HG03354 (cell line): ENCODE results near the gene AUTS2.
"Not testable (repeated sequence)": the region's sequence is repeated elsewhere in the genome, so short reads cannot be mapped to it uniquely, and the experiment has no call there.

Experiments used
- ATAC-seq: cut with Tn5 transposase; IDR thresholded peaks from one replicate; pipeline ENCODE4 v1.9.1; 2021; ENCODE audit warnings: mild to moderate bottlenecking; ENCODE audit not compliant: unreplicated experiment, poor library complexity, severe bottlenecking

Gene AUTS2

GRCh38 chr7:70727861-70728260, 1129.6 kb downstream of the AUTS2 start:
- no peak for ATAC-seq

GRCh38 chr7:70728872-70729552, 1130.7 kb downstream of the AUTS2 start:
- ATAC-seq: no peak

- ATAC-seq: not testable (repeated sequence)
Measured at GRCh38 chr7:70729553-70730157, 1131.4 kb downstream of the AUTS2 start.

DNA sequence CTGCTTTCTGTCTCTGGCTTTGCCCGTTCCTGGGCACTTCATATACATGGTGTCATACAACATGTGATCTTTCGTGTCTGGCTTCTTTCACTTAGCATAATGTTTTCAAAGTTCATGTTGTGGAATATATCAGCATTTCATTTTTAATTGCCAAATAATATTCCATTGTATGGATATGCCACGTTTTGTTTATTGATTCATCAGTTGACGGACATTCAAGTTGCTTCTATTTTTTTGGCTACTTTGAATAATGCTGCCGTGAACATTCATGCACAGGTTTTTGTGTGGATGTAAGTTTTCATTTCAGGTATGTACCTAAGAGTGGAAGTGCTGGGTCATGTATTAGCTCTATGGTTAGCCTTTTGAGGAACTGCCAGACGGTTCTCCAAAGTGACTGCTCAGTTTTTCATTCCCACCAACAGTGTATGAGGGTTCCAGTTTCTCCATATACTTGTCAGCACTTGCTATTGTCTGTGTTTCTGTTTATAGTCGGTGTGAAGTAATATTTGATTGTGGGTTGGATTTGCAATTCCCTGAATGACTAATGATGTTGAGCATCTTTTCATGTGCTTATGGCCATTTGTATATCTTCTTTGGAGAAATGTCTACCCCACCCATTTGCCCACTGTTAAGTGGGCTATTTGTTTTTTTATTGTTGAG, 1132.3 kb downstream of the AUTS2 start:
- ATAC-seq: no peak

DNA sequence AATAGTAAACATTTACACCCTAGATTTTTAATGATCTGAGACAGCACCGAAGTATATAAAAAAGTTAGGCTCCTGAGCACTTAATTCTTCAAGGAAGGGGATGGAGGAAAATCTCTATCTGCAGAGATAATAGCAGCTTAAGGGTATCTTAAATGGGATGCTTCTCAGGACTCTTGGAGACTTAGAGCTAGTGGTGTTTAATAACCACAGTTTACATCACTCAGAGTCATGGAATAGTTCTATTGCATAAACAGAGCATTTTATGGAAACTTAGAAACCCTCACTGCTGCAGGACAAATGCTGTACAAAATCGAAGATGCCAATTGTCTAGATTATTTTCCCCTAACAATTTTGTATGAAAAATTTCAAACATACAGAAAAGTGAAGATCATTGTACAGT, 1134.8 kb downstream of the AUTS2 start:
- ATAC-seq: no peak

DNA sequence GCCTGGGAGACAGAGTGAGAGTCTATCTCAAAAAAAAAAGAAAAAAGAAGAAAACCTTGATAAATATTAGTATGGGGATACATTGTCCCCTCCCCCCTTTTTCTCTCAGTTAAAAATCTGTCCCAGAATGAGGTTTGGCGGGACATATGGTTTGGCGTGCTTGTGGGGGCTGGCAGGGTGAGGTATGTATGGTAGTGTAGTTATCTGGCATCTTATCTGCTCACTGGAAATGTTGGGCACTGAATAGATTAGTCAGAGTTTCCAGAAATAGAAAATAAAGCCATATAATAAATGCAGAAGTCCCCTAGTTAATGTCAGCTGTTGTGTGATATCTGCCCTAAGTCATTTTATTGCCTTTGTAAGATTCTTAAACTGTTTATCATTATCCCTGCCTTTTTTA, 1136.1 kb downstream of the AUTS2 start:
- ATAC-seq: no peak

- no peak for ATAC-seq
Measured at GRCh38 chr7:70735313-70735712, 1137.0 kb downstream of the AUTS2 start.

DNA sequence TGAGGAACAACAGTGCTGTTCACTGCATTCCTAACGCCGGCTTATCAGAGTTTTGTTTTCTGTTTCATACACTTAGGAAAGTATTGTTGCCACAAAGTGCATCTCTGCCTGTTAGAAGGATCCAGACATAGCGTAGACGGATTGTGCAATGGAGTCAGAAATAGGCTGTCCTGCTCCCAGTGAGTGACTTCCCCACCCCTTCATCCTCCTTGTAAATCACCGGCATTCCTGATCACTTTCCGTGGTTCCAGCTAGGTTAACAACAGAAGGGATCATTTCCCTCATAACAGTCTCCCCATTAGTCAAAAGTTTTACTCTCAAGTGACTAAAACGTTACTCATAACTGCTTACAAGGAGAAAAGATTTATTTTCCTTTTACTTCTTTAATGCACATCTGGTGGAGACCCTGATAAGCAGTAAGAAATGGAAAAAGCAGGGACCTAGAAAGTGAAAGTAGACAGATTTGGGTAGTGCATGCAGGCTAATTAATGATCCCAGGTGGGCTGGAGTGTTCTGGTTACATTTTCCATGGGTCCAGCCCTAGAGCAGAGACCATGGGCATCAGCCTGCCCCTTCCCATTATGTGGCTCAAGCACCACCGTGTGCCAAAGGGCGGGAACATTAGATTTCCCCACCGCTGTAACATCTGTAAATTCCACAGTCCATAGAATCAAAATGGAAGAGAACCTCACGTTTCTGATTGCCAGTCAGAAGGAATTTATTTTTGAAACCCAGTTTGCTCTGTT, 1138.6 kb downstream of the AUTS2 start:
- ATAC-seq: no peak

- no peak for ATAC-seq
Measured at GRCh38 chr7:70738151-70738885, 1140.0 kb downstream of the AUTS2 start.

DNA sequence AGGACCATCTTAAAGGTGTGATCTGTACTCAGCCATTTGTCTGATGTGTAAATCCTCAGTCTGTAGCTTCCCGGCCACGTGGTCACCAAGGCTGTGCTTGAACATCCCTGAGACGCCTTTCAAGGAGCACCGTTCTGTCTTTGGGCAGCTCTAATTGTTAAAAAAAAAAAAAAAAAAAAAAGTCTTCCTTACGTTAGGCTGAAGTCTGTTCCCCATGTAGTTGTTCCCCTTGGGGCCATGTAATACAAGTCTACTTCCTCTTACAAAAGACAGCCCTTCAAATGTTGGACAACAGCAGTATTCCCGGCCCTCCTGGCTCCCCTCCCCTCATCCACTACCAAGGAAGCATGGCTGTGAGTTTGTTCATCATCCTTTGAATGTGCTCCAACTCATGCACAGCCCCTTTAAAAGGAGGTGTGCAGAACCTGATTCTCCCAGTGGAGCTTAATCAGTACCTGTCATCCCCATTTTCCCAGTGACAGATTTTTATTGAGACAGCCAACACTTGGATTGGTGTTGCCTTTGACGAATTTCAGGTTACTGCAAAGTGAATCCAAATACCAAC, 1141.5 kb downstream of the AUTS2 start:
- no peak for ATAC-seq

- ATAC-seq: no peak
Measured at GRCh38 chr7:70741666-70742065, 1143.4 kb downstream of the AUTS2 start.

- no peak for ATAC-seq
Measured at GRCh38 chr7:70743531-70744325, 1145.5 kb downstream of the AUTS2 start.

DNA sequence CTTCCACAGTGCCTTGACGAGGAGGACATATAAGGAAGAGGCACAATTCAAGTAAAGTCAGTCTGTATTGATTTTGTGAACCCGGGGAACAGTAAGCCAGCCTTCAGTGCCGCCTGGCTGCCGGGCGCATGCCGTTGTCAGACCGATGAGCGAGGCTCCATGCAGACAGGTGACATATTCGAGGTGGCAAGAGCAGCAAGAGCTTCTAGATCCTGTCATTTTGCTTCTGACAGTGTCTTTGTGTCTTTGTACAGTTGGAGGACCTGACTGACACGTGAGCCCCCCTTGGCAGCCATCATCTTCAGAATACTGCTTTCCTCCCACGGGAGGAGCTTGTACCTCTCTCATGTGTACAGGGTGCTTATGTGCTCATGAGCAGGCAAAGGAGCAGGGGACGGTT, 1146.2 kb downstream of the AUTS2 start:
- no peak for ATAC-seq

GRCh38 chr7:70749831-70750230, 1151.6 kb downstream of the AUTS2 start:
- ATAC-seq: no peak

- ATAC-seq: no peak
Measured at GRCh38 chr7:70751895-70752294, 1153.6 kb downstream of the AUTS2 start.

- no peak for ATAC-seq
Measured at GRCh38 chr7:70752794-70753241, 1154.5 kb downstream of the AUTS2 start.

GRCh38 chr7:70756789-70757188, 1158.5 kb downstream of the AUTS2 start:
- no peak for ATAC-seq

DNA sequence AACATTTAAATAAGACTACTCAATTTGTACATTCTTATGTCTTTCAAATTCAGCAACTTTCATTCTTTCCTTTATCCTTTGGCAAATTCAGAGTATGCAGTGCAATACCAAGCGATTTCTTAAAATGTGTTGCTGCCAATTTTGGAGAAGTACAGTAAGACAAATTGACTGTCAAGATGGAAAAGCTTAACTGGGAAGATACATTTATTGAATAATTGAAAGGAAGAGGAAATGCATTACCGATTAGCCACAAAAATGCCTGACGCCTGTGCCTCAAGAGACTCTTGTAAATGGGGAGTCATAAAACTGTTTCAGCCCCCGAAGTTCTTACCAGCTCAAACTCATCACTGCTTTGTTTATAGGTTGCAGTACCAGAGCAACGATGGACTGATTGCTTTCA, 1160.4 kb downstream of the AUTS2 start:
- no peak for ATAC-seq

DNA sequence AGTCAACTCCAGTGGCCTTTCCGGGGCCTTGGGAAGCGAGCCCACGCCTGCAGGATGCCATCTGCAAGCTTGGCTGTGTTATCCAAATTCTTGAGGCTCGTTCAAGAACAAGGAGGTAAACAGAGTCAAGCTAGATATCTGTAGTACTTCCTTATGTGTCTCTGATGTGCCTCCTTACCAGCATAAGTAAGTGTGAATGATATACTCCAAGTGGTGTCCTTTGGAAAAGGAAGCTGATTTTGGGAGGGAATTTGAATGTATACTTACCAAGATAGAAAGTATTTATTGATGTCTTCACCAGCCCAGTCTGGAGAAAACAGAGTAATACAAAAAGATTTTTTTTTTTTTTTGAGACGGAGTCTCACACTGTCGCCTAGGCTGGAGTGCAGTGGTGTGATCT, 1161.4 kb downstream of the AUTS2 start:
- ATAC-seq: no peak
